GM12874 (cell line): ENCODE data around the gene C1orf174.

Experiments
- CTCF ChIP-seq: IDR thresholded peaks from 2 replicates; pipeline ENCODE4 v1.5.1; 2011; ENCODE audit warnings: low read depth, mild to moderate bottlenecking, control low read depth, low read length, moderate library complexity; ENCODE audit not compliant: insufficient read depth

C1orf174 gene

GRCh38 chr1:3869751-3870301 is 30.2 kb downstream of the C1orf174 start:
- 0 out of 2 replicates have a peak, but pooled peaks have one; percentile 3 for TF ChIP-seq CTCF

- TF ChIP-seq CTCF: no peak
Observed at GRCh38 chr1:3868464-3869006, 31.5 kb downstream of the C1orf174 start.

GRCh38 chr1:3865606-3866160 is 34.4 kb downstream of the C1orf174 start:
- TF ChIP-seq CTCF: no peak

GRCh38 chr1:3864884-3865283 is 35.2 kb downstream of the C1orf174 start:
- TF ChIP-seq CTCF: no peak

- TF ChIP-seq CTCF: no peak
Observed at GRCh38 chr1:3863231-3863935, 36.7 kb downstream of the C1orf174 start.

GRCh38 chr1:3858231-3858981 is 41.7 kb downstream of the C1orf174 start:
- no peak for TF ChIP-seq CTCF

- TF ChIP-seq CTCF: no peak
Observed at GRCh38 chr1:3857791-3858129, 42.3 kb downstream of the C1orf174 start.
